B cell (primary cell): Measurements from ENCODE around the gene MAB21L3.

Source experiments
- CTCF ChIP-seq: fragments of 200-600 bp; IDR thresholded peaks from one replicate; pipeline ENCODE4 v1.8.0; 2022; ENCODE audit warnings: antibody characterized with exemption, mild to moderate bottlenecking
- EZH2 ChIP-seq: IDR thresholded peaks from 2 replicates; pipeline ENCODE4 v1.6.1; 2012; ENCODE audit warnings: borderline replicate concordance, low read depth, mild to moderate bottlenecking, moderate library complexity, low read length; ENCODE audit not compliant: insufficient read depth, poor library complexity, severe bottlenecking

DNA sequence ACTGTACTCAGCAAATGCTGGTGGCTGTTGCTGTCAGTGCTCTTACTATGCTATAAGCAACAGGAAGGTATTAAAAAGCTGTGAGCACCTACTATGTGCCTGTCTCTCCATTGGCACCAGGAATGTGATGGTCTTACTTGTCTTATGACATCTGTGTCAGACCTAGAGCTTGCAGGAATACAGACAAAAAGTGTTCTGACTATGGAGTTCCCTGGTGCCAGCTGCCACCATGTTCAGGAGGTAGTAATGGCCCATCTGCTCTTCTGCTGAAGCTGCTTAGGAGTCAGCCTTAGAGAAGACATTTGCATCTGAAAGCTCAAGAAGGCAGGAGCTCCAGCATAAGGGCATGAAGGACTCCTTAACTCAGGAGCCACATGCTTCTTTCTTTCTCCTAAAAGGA is 52.3 kb downstream of the MAB21L3 start:
- TF ChIP-seq CTCF (no peak), EZH2 (no peak)
